Hepatocyte (in vitro differentiated cells): ENCODE measurements around the gene ANKRD13B. TPM values are rescaled to one million over a fixed set of nuclear protein-coding genes. Genes with fewer than 3 reads are reported as not detected.

Experiments
- DNase-seq: peaks from one replicate; pipeline ENCODE4 v3.0.0-alpha.2; 2016; ENCODE audit warnings: low spot score
- H2AFZ ChIP-seq: fragments of 200-600 bp; sonication (generic); 2 replicates; pipeline ENCODE4 v1.6.0; 2016; ENCODE audit warnings: antibody characterized with exemption, mild to moderate bottlenecking
- H3K27ac ChIP-seq: fragments of 200-600 bp; sonication (generic); 2 replicates; pipeline ENCODE4 v1.5.1; 2016; ENCODE audit warnings: mild to moderate bottlenecking
- H3K27me3 ChIP-seq: fragments of 200-600 bp; sonication (generic); 2 replicates; pipeline ENCODE4 v1.6.1; 2016
- H3K36me3 ChIP-seq: fragments of 200-600 bp; sonication (generic); replicated peaks from 2 replicates; pipeline ENCODE4 v1.5.1; 2016; ENCODE audit warnings: low read depth; ENCODE audit not compliant: insufficient read depth
- H3K4me1 ChIP-seq: fragments of 200-600 bp; sonication (generic); 2 replicates; pipeline ENCODE4 v1.5.1; 2016; ENCODE audit warnings: mild to moderate bottlenecking, moderate library complexity; ENCODE audit not compliant: insufficient read depth
- H3K4me2 ChIP-seq: fragments of 200-600 bp; sonication (generic); 2 replicates; pipeline ENCODE4 v1.6.0; 2016
- H3K4me3 ChIP-seq: fragments of 200-600 bp; sonication (generic); 2 replicates; pipeline ENCODE4 v1.5.1; 2016; ENCODE audit warnings: mild to moderate bottlenecking
- H3K79me2 ChIP-seq: fragments of 200-600 bp; sonication (generic); 2 replicates; pipeline ENCODE4 v1.6.0; 2017; ENCODE audit warnings: mild to moderate bottlenecking
- H3K9me2 ChIP-seq: fragments of 200-600 bp; sonication (generic); replicated peaks from 2 replicates; pipeline ENCODE4 v1.6.0; 2017; ENCODE audit warnings: mild to moderate bottlenecking; ENCODE audit not compliant: insufficient read depth
- H3K9me3 ChIP-seq: fragments of 200-600 bp; sonication (generic); 2 replicates; pipeline ENCODE4 v1.5.1; 2016; ENCODE audit warnings: low read depth, mild to moderate bottlenecking
- H4K20me1 ChIP-seq: fragments of 200-600 bp; sonication (generic); 2 replicates; pipeline ENCODE4 v1.6.0; 2016; ENCODE audit warnings: mild to moderate bottlenecking; ENCODE audit not compliant: insufficient read depth, poor library complexity, severe bottlenecking
- EZH2 ChIP-seq: fragments of 200-600 bp; sonication (generic); IDR thresholded peaks from 2 replicates; pipeline ENCODE4 v1.6.1; 2016; ENCODE audit warnings: antibody characterized with exemption, mild to moderate bottlenecking, borderline replicate concordance
- EZH2phosphoT487 ChIP-seq: fragments of 200-600 bp; sonication (generic); IDR thresholded peaks from one replicate; pipeline ENCODE4 v1.6.1; 2018; ENCODE audit warnings: antibody characterized with exemption, mild to moderate bottlenecking, low read depth, moderate library complexity; ENCODE audit not compliant: unreplicated experiment, severe bottlenecking
- WGBS: methylation state at CpG from one replicate; pipeline ENCODE4 v1.1.6; 2016; ENCODE audit warnings: low lambda C conversion rate; ENCODE audit errors: missing lambda C conversion rate; 5-methylcytosine and 5-hydroxymethylcytosine counted together
- polyA plus RNA-seq: library from polyadenylated mRNA; unstranded; fragments of >200 nt; fragmentation: Nextera tagmentation; extraction: Ambion mirVana; gene quantifications from 2 replicates; pipeline ENCODE4 v1.2.1, GENCODE V29; 2016
- total RNA-seq: library from RNA; depleted of rRNA; stranded (reverse); fragments of >200 nt; gene quantifications from 2 replicates; pipeline ENCODE4 v1.2.3, GENCODE V29; 2014
- TF ChIP-seq, protein P1 (sequence below): fragments of 200-600 bp; sonication (generic); IDR thresholded peaks from 2 replicates; pipeline ENCODE4 v1.5.1; 2016; ENCODE audit warnings: antibody characterized with exemption, mild to moderate bottlenecking; ENCODE audit not compliant: poor library complexity

ANKRD13B gene
- total and polyA plus RNA-seq, 2 experiments from 2014 or later: 5.1 to 7.2 TPM

DNA sequence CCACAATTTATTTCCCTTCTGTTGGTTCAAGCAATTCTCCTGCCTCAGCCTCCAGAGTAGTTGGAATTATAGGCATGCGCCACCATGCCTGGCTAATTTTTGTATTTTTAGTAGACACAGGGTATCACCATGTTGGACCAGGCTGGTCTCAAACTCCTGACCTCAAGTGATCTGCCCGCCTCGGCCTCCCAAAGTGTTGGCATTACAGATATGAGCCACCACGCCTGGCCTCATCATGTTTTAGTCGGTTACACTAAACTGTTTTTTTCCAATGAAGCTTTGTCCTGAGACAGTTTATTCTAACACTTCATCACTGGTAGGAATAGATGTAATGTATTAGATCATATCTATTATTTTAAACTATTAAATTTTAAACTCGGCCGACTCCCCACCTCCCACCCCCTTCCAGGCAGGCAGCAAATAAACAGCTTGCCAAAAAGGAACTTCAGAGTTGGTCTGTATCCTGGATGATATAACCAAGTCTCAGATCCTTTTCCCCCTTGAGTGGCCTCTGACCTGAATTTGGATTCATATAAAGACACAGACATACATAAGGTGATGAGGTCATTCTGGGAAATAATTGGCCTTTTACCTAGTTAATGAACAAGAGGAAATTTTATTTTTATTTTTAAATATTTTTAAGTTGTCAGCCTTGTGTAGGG lies 48.2 kb downstream of the ANKRD13B start:
- Histone ChIP-seq H3K9me2 (no peaks in the 10 kb centered on the region), H3K27me3 (no peaks in the 10 kb centered on the region), H3K36me3 (no peaks in the 10 kb centered on the region), H3K27ac (no peak overlapping the region), H3K4me1 (no peaks in the 10 kb centered on the region), H2AFZ (no peak overlapping the region), H3K79me2 (no peaks in the 10 kb centered on the region), H3K4me2 (no peak overlapping the region), H3K9me3 (no peaks in the 10 kb centered on the region), H3K4me3 (no peak overlapping the region), H4K20me1 (no peaks in the 10 kb centered on the region)
- TF ChIP-seq, protein P1, sequence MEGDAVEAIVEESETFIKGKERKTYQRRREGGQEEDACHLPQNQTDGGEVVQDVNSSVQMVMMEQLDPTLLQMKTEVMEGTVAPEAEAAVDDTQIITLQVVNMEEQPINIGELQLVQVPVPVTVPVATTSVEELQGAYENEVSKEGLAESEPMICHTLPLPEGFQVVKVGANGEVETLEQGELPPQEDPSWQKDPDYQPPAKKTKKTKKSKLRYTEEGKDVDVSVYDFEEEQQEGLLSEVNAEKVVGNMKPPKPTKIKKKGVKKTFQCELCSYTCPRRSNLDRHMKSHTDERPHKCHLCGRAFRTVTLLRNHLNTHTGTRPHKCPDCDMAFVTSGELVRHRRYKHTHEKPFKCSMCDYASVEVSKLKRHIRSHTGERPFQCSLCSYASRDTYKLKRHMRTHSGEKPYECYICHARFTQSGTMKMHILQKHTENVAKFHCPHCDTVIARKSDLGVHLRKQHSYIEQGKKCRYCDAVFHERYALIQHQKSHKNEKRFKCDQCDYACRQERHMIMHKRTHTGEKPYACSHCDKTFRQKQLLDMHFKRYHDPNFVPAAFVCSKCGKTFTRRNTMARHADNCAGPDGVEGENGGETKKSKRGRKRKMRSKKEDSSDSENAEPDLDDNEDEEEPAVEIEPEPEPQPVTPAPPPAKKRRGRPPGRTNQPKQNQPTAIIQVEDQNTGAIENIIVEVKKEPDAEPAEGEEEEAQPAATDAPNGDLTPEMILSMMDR: no peak
- no peak for TF ChIP-seq EZH2
- TF ChIP-seq EZH2phosphoT487: no peak
- WGBS: 82% methylated on average over 7 of the region's 7 CpGs
- DNase-seq: no peak

DNA sequence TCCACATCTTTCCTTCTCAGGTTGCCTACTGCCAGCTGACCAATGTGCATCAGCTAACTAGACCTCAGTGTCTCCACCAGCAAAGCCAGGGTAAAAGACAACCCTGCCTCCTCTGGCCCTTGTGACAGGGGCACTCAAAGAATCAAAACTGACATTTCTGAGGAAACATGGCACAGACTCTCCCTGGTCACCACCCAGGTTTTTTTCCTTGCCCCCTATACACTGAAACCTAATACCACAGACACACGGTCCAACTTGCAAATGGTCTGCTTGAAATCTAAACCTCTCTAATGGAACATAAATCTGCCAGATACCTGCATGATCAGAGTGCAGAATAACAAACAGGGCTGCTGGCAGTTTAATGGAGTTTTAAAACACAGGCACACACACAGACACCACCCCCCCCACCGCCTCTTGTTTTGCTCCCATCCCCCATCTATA lies 49.3 kb downstream of the ANKRD13B start:
- Histone ChIP-seq H3K4me3 (no peak overlapping the region), H2AFZ (no peak overlapping the region), H3K9me2 (no peaks in the 10 kb centered on the region), H3K4me2 (no peak overlapping the region), H4K20me1 (no peaks in the 10 kb centered on the region), H3K4me1 (no peaks in the 10 kb centered on the region), H3K9me3 (no peaks in the 10 kb centered on the region), H3K36me3 (no peaks in the 10 kb centered on the region), H3K27ac (no peak overlapping the region), H3K79me2 (no peaks in the 10 kb centered on the region), H3K27me3 (no peaks in the 10 kb centered on the region)
- 43% methylated on average over 2 of the region's 2 CpGs for WGBS
- peak; percentile 68 for TF ChIP-seq EZH2phosphoT487
- TF ChIP-seq EZH2: no peak
- DNase-seq: no peak

DNA sequence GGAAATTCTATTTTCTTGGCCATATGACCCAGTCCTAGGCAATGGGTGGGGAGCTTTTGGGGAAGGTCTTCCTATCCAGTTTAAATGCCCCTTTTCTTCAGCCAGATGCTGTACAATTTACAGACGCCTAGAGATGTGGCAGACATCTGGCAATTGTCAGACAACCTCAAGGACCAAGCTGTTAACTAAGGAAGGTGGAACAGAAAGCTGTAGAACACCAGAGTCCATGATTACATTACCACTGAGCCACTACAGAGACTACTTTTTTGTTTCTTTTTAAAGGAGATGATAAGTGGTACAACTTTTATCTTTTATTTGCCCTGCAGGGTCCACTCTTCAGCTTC lies 50.9 kb downstream of the ANKRD13B start:
- H3K27me3 ChIP-seq: no peaks in the 10 kb centered on the region
- no peak overlapping the region for H2AFZ ChIP-seq
- H3K79me2 ChIP-seq: no peaks in the 10 kb centered on the region
- 75% methylated on average over 1 of the region's 1 CpG for WGBS
- no peak overlapping the region for H3K27ac ChIP-seq
- no peaks in the 10 kb centered on the region for H3K9me2 ChIP-seq
- H4K20me1 ChIP-seq: no peaks in the 10 kb centered on the region
- H3K4me1 ChIP-seq: no peaks in the 10 kb centered on the region
- no peak for DNase-seq
- no peak for TF ChIP-seq EZH2
- TF ChIP-seq, protein P1: no peak
- no peak for TF ChIP-seq EZH2phosphoT487
- H3K9me3 ChIP-seq: no peaks in the 10 kb centered on the region
- H3K4me3 ChIP-seq: no peak overlapping the region
- no peaks in the 10 kb centered on the region for H3K36me3 ChIP-seq
- H3K4me2 ChIP-seq: no peak overlapping the region

DNA sequence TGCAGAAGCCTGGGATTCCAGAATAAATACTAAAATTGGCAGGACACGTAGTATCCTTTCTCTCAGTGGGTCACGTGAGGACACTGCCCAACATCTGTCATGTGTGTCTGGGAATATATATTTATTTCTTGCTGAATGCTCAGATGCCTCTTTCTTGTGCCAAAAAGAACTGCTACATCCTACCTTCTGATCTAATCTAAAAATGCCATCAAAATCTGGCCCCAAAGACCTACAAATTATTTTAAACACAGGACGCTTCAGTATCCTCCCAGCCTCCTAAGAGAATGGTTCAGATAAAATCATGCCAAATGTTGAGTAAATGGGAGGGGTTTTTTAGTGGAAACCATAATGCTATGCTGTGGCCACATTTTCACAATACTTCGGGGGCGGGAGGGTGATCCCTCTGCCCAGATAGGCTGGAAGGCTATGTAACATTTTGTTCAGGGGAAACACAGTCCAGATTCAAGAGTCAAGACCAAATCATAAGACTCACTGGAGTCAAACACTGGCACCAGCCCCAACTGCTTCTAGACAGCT lies 52.7 kb downstream of the ANKRD13B start:
- no peaks in the 10 kb centered on the region for H3K79me2 ChIP-seq

More for the DNA sequence above, 52.7 kb downstream of the ANKRD13B start:
- H3K4me1 ChIP-seq: no peaks in the 10 kb centered on the region
- no peaks in the 10 kb centered on the region for H3K36me3 ChIP-seq
- H4K20me1 ChIP-seq: no peaks in the 10 kb centered on the region
- no peak overlapping the region for H3K4me2 ChIP-seq
- H3K4me3 ChIP-seq: no peak overlapping the region
- DNase-seq: peak; percentile 33
- H3K27ac ChIP-seq: peak overlapping the region; percentile 25
- no peak overlapping the region for H2AFZ ChIP-seq
- no peaks in the 10 kb centered on the region for H3K9me2 ChIP-seq
- TF ChIP-seq EZH2: no peak
- TF ChIP-seq EZH2phosphoT487: no peak
- TF ChIP-seq, protein P1: no peak
- H3K27me3 ChIP-seq: no peaks in the 10 kb centered on the region
- WGBS: 79% methylated on average over 5 of the region's 5 CpGs
- no peaks in the 10 kb centered on the region for H3K9me3 ChIP-seq
